B cell (primary cell): Measurements from ENCODE around the gene BLOC1S6.

ENCODE experiments used
- CTCF ChIP-seq: fragments of 200-600 bp; IDR thresholded peaks from one replicate; pipeline ENCODE4 v1.8.0; 2022; ENCODE audit warnings: antibody characterized with exemption, mild to moderate bottlenecking
- EZH2 ChIP-seq: IDR thresholded peaks from 2 replicates; pipeline ENCODE4 v1.6.1; 2012; ENCODE audit warnings: borderline replicate concordance, low read depth, mild to moderate bottlenecking, moderate library complexity, low read length; ENCODE audit not compliant: insufficient read depth, poor library complexity, severe bottlenecking

GRCh38 chr15:45604326-45604725 lies 17.1 kb downstream of the BLOC1S6 start:
- TF ChIP-seq CTCF (no peak), EZH2 (no peak)
